H1 (cell line): ENCODE results near the gene LRPAP1. TPM values are rescaled to one million over a fixed set of nuclear protein-coding genes. Genes with fewer than 3 reads are reported as not detected.
"Not testable (repeated sequence)": the region's sequence is repeated elsewhere in the genome, so short reads cannot be mapped to it uniquely, and the experiment has no call there.

ENCODE experiments used
- CTCF ChIA-PET: fragments of 300-600 bp; sonication (Branson Sonifier 250); formaldehyde crosslinking; loops from one replicate; lab custom pipeline; 2021; ENCODE audit not compliant: partially characterized antibody; lab: Charles Lee
- POLR2A ChIA-PET: fragments of 300-600 bp; sonication (Branson Sonifier 250); formaldehyde crosslinking; loops from one replicate; lab custom pipeline; 2021; ENCODE audit warnings: inconsistent platforms; ENCODE audit not compliant: partially characterized antibody; lab: Charles Lee
- DNase-seq, 2 experiments: peaks; one replicate each; pipeline versions ENCODE4 v3.0.0 to v3.0.0-alpha.2; 2010 to 2022; ENCODE audit warnings: low spot score in 2 of 2, low read depth in 1 of 2, mixed read lengths in 1 of 2
- FAIRE-seq: peaks from 2 replicates; lab custom pipeline; 2011; peaks lifted over from hg19 to GRCh38; lab: Jason Lieb, UNC
- H2AFZ ChIP-seq: 2 replicates; pipeline ENCODE4 v1.8.1; 2012; ENCODE audit warnings: low read length, inconsistent platforms
- H2AK5ac ChIP-seq: 2 replicates; pipeline ENCODE4 v1.6.1; 2013; ENCODE audit warnings: low read depth, low read length
- H2BK120ac ChIP-seq: replicated peaks from 2 replicates; pipeline ENCODE3; 2013; ENCODE audit warnings: low read depth, low read length, inconsistent platforms
- H2BK12ac ChIP-seq: 2 replicates; pipeline ENCODE4 v1.6.1; 2013; ENCODE audit warnings: low read depth, low read length
- H2BK15ac ChIP-seq: 2 replicates; pipeline ENCODE4 v1.6.1; 2013; ENCODE audit warnings: low read length
- H2BK20ac ChIP-seq: 2 replicates; pipeline ENCODE4 v1.6.1; 2013; ENCODE audit warnings: low read length
- H2BK5ac ChIP-seq: 2 replicates; pipeline ENCODE4 v1.6.1; 2013; ENCODE audit warnings: low read depth, low read length
- H3K14ac ChIP-seq: 2 replicates; pipeline ENCODE4 v1.6.1; 2013; ENCODE audit warnings: inconsistent platforms; ENCODE audit not compliant: insufficient read length
- H3K18ac ChIP-seq: 2 replicates; pipeline ENCODE4 v1.6.1; 2013; ENCODE audit warnings: low read length; ENCODE audit errors: extremely low read depth
- H3K23ac ChIP-seq: 2 replicates; pipeline ENCODE4 v1.6.1; 2013; ENCODE audit warnings: inconsistent platforms; ENCODE audit not compliant: insufficient read length
- H3K23me2 ChIP-seq: 2 replicates; pipeline ENCODE4 v1.6.1; 2013; ENCODE audit warnings: low read depth, low read length
- H3K27ac ChIP-seq: 2 replicates; pipeline ENCODE4 v1.6.1; 2011; ENCODE audit warnings: low read depth, low read length, inconsistent platforms
- H3K27me3 ChIP-seq, 4 experiments: replicated peaks in 1 of 4; 1 replicate in 1 of 4; 2 replicates in 3 of 4; pipeline versions ENCODE4 v1.6.1 to v1.8.1; 2011 to 2013; ENCODE audit warnings: low read length in 3 of 4, mild to moderate bottlenecking in 3 of 4, inconsistent platforms in 2 of 4, mixed read lengths in 2 of 4, moderate library complexity in 1 of 4; ENCODE audit not compliant: control insufficient read depth in 3 of 4, insufficient read depth in 3 of 4; ENCODE audit errors: extremely low read depth in 1 of 4
- H3K36me3 ChIP-seq, 4 experiments: 2 replicates each; pipeline versions ENCODE4 v1.6.1 to v1.8.1; 2011 to 2013; ENCODE audit warnings: mild to moderate bottlenecking in 4 of 4, low read length in 3 of 4, moderate library complexity in 2 of 4, control low read depth in 1 of 4, inconsistent platforms in 1 of 4; ENCODE audit not compliant: insufficient read depth in 4 of 4, control insufficient read depth in 2 of 4
- H3K4ac ChIP-seq: replicated peaks from 2 replicates; pipeline ENCODE3; 2013; ENCODE audit warnings: low read length, low read depth, mixed read lengths, inconsistent platforms; ENCODE audit not compliant: insufficient read length
- H3K4me1 ChIP-seq, 4 experiments: replicated peaks in 1 of 4; 1 replicate in 1 of 4; 2 replicates in 3 of 4; pipeline versions ENCODE4 v1.6.1 to v1.8.1; 2011 to 2013; ENCODE audit warnings: low read length in 3 of 4, inconsistent platforms in 2 of 4, mixed read lengths in 1 of 4; ENCODE audit not compliant: insufficient read depth in 4 of 4, control insufficient read depth in 3 of 4
- H3K4me2 ChIP-seq, 2 experiments: 2 replicates each; pipeline versions ENCODE4 v1.6.1 to v1.8.1; 2011 to 2013; ENCODE audit warnings: low read depth in 2 of 2, low read length in 2 of 2, control low read depth in 1 of 2, inconsistent platforms in 1 of 2, mild to moderate bottlenecking in 1 of 2; ENCODE audit not compliant: insufficient read depth in 1 of 2
- H3K4me3 ChIP-seq, 4 experiments: fragments of 200-600, 300-600 bp in 1 of 4; sonication (generic), shearing (Covaris generic), sonication (Bioruptor Twin) in 1 of 4; 2 replicates each; pipeline versions ENCODE4 v1.5.1 to v1.8.1; 2011 to 2016; ENCODE audit warnings: low read length in 4 of 4, low read depth in 3 of 4, control low read depth in 2 of 4, inconsistent platforms in 2 of 4, mild to moderate bottlenecking in 2 of 4, mixed read lengths in 1 of 4, moderate library complexity in 1 of 4; ENCODE audit not compliant: insufficient read depth in 2 of 4; ENCODE audit errors: extremely low read depth in 1 of 4
- H3K56ac ChIP-seq: replicated peaks from 2 replicates; pipeline ENCODE3; 2013; ENCODE audit warnings: low read depth, mild to moderate bottlenecking, mixed read lengths, low read length, inconsistent platforms; ENCODE audit not compliant: insufficient read length
- H3K79me1 ChIP-seq: 2 replicates; pipeline ENCODE4 v1.6.1; 2013; ENCODE audit warnings: low read depth, low read length, control low read depth
- H3K79me2 ChIP-seq, 2 experiments: 2 replicates each; pipeline versions ENCODE4 v1.6.1 to v1.8.1; 2012 to 2013; ENCODE audit warnings: low read length in 2 of 2, mild to moderate bottlenecking in 2 of 2, inconsistent platforms in 1 of 2; ENCODE audit not compliant: insufficient read depth in 2 of 2, control insufficient read depth in 1 of 2
- H3K9ac ChIP-seq, 4 experiments: replicated peaks in 1 of 4; 1 replicate in 1 of 4; 2 replicates in 3 of 4; pipeline versions ENCODE4 v1.6.1 to v1.8.1; 2011 to 2013; ENCODE audit warnings: low read depth in 3 of 4, low read length in 3 of 4, control low read depth in 2 of 4, mild to moderate bottlenecking in 2 of 4, moderate library complexity in 2 of 4, inconsistent platforms in 1 of 4; ENCODE audit errors: extremely low read depth in 1 of 4
- H3K9me3 ChIP-seq, 2 experiments: 2 replicates each; pipeline versions ENCODE4 v1.6.1 to v1.8.1; 2012 to 2013; ENCODE audit warnings: mild to moderate bottlenecking in 2 of 2, moderate library complexity in 2 of 2, control low read depth in 1 of 2, inconsistent platforms in 1 of 2, low read depth in 1 of 2, low read length in 1 of 2, mixed read lengths in 1 of 2; ENCODE audit not compliant: insufficient read depth in 2 of 2
- H4K20me1 ChIP-seq, 2 experiments: replicated peaks in 1 of 2; 2 replicates each; pipeline versions ENCODE3 to v1.8.1; 2011 to 2013; ENCODE audit warnings: inconsistent platforms in 2 of 2, low read length in 2 of 2, mild to moderate bottlenecking in 1 of 2; ENCODE audit not compliant: insufficient read depth in 2 of 2, control insufficient read depth in 1 of 2
- H4K5ac ChIP-seq: 2 replicates; pipeline ENCODE4 v1.6.1; 2013; ENCODE audit warnings: low read length, low read depth, mixed read lengths, inconsistent platforms; ENCODE audit not compliant: insufficient read length
- H4K8ac ChIP-seq: 2 replicates; pipeline ENCODE4 v1.8.0; 2013; ENCODE audit warnings: mild to moderate bottlenecking, moderate library complexity, low read length, inconsistent platforms; ENCODE audit not compliant: insufficient read depth; ENCODE audit errors: extremely low read depth
- H4K91ac ChIP-seq: replicated peaks from 2 replicates; pipeline ENCODE3; 2013; ENCODE audit warnings: low read length, mixed read lengths, inconsistent platforms; ENCODE audit not compliant: insufficient read length
- WGBS, 2 experiments: shearing (Covaris generic) in 1 of 2; methylation state at CpG; one replicate each; pipeline versions ENCODE4 v1.1.6 to v1.1.7; 2013 to 2015; ENCODE audit warnings: low lambda C conversion rate in 2 of 2, mixed read lengths in 2 of 2, inconsistent platforms in 1 of 2, low coverage in 1 of 2, missing lambda C conversion rate in 1 of 2; ENCODE audit not compliant: insufficient replicate concordance in 2 of 2, insufficient coverage in 1 of 2, insufficient read length in 1 of 2; ENCODE audit errors: extremely low coverage in 1 of 2, missing lambda C conversion rate in 1 of 2; 5-methylcytosine and 5-hydroxymethylcytosine counted together
- polyA plus RNA-seq, 7 experiments: library from polyadenylated mRNA; depleted of rRNA in 3 of 7; stranded (reverse) in 5 of 7; unstranded in 2 of 7; fragments of >200 nt in 5 of 7; fragments of 200-250 nt in 2 of 7; gene quantifications; 1 replicate in 5 of 7; 2 replicates in 1 of 7; 4 replicates in 1 of 7; pipeline versions ENCODE4 v1.2.1 to v1.2.3, GENCODE V29; 2011 to 2013; ENCODE audit warnings: missing spikeins in 2 of 7, mixed read lengths in 2 of 7
- total RNA-seq: library from RNA; stranded (reverse); fragmentation: NEBNext Ultra II Directional; extraction: Animal tissue kit (Norgen Biotek cat#: 25700); gene quantifications from 2 replicates; pipeline ENCODE4 v1.2.1, GENCODE V29; 2021

LRPAP1 gene
- total and polyA plus RNA-seq, 2 of the 8 experiments (the other 6 are each of a cell fraction or from before 2014, with no cell fraction given): 31.1 to 101 TPM

- H4K91ac ChIP-seq, H3K4me2 ChIP-seq, H3K18ac ChIP-seq, H3K27me3 ChIP-seq, POLR2A ChIA-PET, H3K79me2 ChIP-seq, H4K20me1 ChIP-seq, DNase-seq, CTCF ChIA-PET, H3K9me3 ChIP-seq, H2BK12ac ChIP-seq, H2BK20ac ChIP-seq, H3K23ac ChIP-seq, H2BK5ac ChIP-seq, H2AK5ac ChIP-seq, H3K4ac ChIP-seq, H3K14ac ChIP-seq, H3K23me2 ChIP-seq, H3K4me3 ChIP-seq, H3K79me1 ChIP-seq, H2BK15ac ChIP-seq, H3K9ac ChIP-seq, H3K36me3 ChIP-seq, H3K56ac ChIP-seq, H3K4me1 ChIP-seq, H2BK120ac ChIP-seq, H3K27ac ChIP-seq, FAIRE-seq, H4K8ac ChIP-seq, H4K5ac ChIP-seq, H2AFZ ChIP-seq: not testable (repeated sequence)
- WGBS, 2 experiments: 83% methylated on average over 20 of the region's 22 CpGs; no CpG with 5 or more reads in 1 of the 2 experiments
Measured at GRCh38 chr4:3544259-3545025, 12.2 kb upstream of the LRPAP1 start.

- H3K23me2 ChIP-seq, H2AFZ ChIP-seq, H2BK20ac ChIP-seq, DNase-seq, H3K4ac ChIP-seq, POLR2A ChIA-PET, H3K36me3 ChIP-seq, FAIRE-seq, H3K27me3 ChIP-seq, H2BK15ac ChIP-seq, H3K4me3 ChIP-seq, H4K8ac ChIP-seq, H3K56ac ChIP-seq, H3K9ac ChIP-seq, H3K4me2 ChIP-seq, H3K14ac ChIP-seq, CTCF ChIA-PET, H2BK120ac ChIP-seq, H3K18ac ChIP-seq, H3K79me2 ChIP-seq, H2BK12ac ChIP-seq, H4K20me1 ChIP-seq, H3K79me1 ChIP-seq, H3K23ac ChIP-seq, H3K27ac ChIP-seq, H3K9me3 ChIP-seq, H2AK5ac ChIP-seq, H2BK5ac ChIP-seq, H4K91ac ChIP-seq, H3K4me1 ChIP-seq, H4K5ac ChIP-seq: not testable (repeated sequence)
- 79% methylated on average over 6 of the region's 8 CpGs; no CpG with 5 or more reads in 1 of the 2 experiments for WGBS, 2 experiments
Measured at GRCh38 chr4:3543415-3543814, 11.2 kb upstream of the LRPAP1 start.
